ENCODE results near the gene IL9.

The IL9 gene

DNA sequence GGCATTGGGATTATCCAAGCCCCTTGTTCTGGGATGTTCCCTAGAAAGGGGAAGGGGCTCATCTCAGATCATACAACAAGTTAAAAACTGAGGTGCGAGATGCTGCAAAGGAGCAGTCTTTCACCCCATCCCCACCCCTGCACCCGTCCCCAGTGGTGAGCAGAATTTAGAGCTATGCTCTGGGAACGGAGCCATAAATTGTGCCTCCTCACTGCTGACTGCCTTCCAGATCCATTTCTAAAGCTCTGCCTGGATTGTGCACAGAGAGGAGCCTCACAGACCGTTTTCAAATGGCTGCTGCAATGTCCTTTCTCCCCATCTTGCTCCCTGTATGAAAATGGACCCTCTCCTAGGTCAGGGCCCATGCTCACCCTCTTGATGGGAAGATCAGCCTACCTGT, 52.9 kb downstream of the IL9 start:
- no peak overlapping the region for H3K4me3 ChIP-seq (ENCODE audit: control insufficient read depth, low read depth, low read length)
- no peak for DNase-seq (ENCODE audit: low read depth)
- TF ChIP-seq, protein P1, sequence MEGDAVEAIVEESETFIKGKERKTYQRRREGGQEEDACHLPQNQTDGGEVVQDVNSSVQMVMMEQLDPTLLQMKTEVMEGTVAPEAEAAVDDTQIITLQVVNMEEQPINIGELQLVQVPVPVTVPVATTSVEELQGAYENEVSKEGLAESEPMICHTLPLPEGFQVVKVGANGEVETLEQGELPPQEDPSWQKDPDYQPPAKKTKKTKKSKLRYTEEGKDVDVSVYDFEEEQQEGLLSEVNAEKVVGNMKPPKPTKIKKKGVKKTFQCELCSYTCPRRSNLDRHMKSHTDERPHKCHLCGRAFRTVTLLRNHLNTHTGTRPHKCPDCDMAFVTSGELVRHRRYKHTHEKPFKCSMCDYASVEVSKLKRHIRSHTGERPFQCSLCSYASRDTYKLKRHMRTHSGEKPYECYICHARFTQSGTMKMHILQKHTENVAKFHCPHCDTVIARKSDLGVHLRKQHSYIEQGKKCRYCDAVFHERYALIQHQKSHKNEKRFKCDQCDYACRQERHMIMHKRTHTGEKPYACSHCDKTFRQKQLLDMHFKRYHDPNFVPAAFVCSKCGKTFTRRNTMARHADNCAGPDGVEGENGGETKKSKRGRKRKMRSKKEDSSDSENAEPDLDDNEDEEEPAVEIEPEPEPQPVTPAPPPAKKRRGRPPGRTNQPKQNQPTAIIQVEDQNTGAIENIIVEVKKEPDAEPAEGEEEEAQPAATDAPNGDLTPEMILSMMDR (IDR thresholded peaks at IDR 0.05; ENCODE audit: control insufficient read depth, insufficient read depth, low read depth, low read length, missing control alignments) = no peak
